ENCODE data around the gene ZC3H18.

DNA sequence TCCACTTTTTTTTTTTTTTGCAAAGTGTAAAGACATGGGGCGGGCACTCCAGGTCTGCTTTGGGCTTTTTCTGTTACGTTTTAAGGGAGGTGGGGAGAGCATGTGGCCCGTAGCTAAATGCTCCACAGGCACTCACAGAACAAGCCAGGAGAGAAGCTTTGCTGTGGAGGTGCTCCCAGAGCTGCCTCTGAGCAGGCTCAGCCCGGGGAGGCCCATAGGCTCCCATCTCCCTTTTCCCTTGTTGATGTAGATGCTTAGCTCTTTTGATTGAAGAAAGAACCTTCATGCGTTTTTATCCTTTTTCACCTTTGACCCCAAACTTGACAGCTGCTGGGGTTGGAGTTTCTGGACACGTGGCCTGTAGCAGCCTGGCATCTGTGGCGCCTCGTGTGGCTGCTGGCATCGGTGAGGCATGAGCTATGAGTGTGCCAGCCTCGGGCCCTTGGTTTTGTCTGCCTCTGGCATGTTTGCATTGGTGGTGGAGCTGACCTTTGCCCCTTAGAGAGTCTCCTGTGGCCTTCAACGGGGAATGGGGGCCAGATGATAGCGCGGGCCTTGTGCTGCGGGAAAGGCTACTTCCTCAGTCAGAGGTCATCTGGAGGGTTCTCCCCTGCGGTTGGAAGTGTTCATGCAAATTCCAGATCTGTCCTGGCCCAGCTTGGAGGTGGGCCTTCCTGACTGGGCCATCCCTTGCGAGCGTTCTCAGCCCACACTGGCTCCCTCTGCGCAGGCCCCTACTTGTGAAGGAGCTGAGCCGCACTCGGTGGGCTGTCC, 48.2 kb downstream of the ZC3H18 start:
- TF ChIP-seq, protein P1, sequence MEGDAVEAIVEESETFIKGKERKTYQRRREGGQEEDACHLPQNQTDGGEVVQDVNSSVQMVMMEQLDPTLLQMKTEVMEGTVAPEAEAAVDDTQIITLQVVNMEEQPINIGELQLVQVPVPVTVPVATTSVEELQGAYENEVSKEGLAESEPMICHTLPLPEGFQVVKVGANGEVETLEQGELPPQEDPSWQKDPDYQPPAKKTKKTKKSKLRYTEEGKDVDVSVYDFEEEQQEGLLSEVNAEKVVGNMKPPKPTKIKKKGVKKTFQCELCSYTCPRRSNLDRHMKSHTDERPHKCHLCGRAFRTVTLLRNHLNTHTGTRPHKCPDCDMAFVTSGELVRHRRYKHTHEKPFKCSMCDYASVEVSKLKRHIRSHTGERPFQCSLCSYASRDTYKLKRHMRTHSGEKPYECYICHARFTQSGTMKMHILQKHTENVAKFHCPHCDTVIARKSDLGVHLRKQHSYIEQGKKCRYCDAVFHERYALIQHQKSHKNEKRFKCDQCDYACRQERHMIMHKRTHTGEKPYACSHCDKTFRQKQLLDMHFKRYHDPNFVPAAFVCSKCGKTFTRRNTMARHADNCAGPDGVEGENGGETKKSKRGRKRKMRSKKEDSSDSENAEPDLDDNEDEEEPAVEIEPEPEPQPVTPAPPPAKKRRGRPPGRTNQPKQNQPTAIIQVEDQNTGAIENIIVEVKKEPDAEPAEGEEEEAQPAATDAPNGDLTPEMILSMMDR (IDR thresholded peaks at IDR 0.05; ENCODE audit: low read depth, low read length, poor library complexity, severe bottlenecking): no peak
- no peak for TF ChIP-seq EZH2phosphoT487 (IDR thresholded peaks at IDR 0.05; ENCODE audit: borderline replicate concordance, low read length)
